Breast epithelium (tissue), 3 donors: Measurements from ENCODE around the gene KAT6B.

Source experiments
- CTCF ChIP-seq, 3 donors: fragments of 450-650 bp; IDR thresholded peaks; one replicate each; pipeline ENCODE4 v1.5.1; 2016 to 2017; ENCODE audit warnings: antibody characterized with exemption in 3 of 3, mild to moderate bottlenecking in 3 of 3, moderate library complexity in 3 of 3
- POLR2A ChIP-seq: fragments of 450-650 bp; IDR thresholded peaks from one replicate; pipeline ENCODE4 v1.6.1; 2016; ENCODE audit warnings: antibody characterized with exemption, mild to moderate bottlenecking, moderate library complexity

GRCh38 chr10:75034714-75035258 lies 208.4 kb downstream of the KAT6B start:
- TF ChIP-seq CTCF (IDR thresholded peaks at IDR 0.05), result no peak
- no peak for TF ChIP-seq POLR2A
